Natural killer cell (primary cell): Measurements from ENCODE around the gene FAM3A. TPM values are rescaled to one million over a fixed set of nuclear protein-coding genes. Genes with fewer than 3 reads are reported as not detected.

ENCODE experiments used
- ATAC-seq, 3 donors: fragments of 150-1000 bp in 2 of 3; fragments of 200-7000 bp in 1 of 3; cut with Tn5 transposase; 1 replicate in 1 of 3; 2 replicates in 2 of 3; pipeline ENCODE4 v1.10.0; 2021; ENCODE audit warnings: mild to moderate bottlenecking in 2 of 3, moderate library complexity in 2 of 3
- DNase-seq, 2 donors: peaks; one replicate each; pipeline versions ENCODE4 v3.0.0 to v3.0.0-alpha.2; 2013 to 2021; ENCODE audit warnings: mixed read lengths in 1 of 2
- H3K27ac ChIP-seq: one replicate; pipeline ENCODE4 v1.5.1; 2013; ENCODE audit warnings: mild to moderate bottlenecking, low read length
- H3K27me3 ChIP-seq: one replicate; pipeline ENCODE4 v1.6.1; 2013; ENCODE audit warnings: low read length; ENCODE audit not compliant: control insufficient read depth, insufficient read depth
- H3K36me3 ChIP-seq: one replicate; pipeline ENCODE4 v1.6.1; 2013; ENCODE audit warnings: low read length; ENCODE audit not compliant: control insufficient read depth, insufficient read depth
- H3K4me1 ChIP-seq: one replicate; pipeline ENCODE4 v1.6.1; 2013; ENCODE audit warnings: low read length; ENCODE audit not compliant: control insufficient read depth, insufficient read depth
- H3K4me3 ChIP-seq: one replicate; pipeline ENCODE4 v1.5.1; 2013; ENCODE audit warnings: low read length
- H3K9me3 ChIP-seq: one replicate; pipeline ENCODE4 v1.6.1; 2013; ENCODE audit warnings: low read length; ENCODE audit not compliant: control insufficient read depth, insufficient read depth
- H3K27ac Mint-ChIP-seq, 2 donors: one replicate each; pipeline ENCODE4 v1.8.0; 2022; ENCODE audit warnings: mild to moderate bottlenecking in 2 of 2, mixed read lengths in 2 of 2, moderate library complexity in 1 of 2
- H3K27me3 Mint-ChIP-seq, 2 donors: one replicate each; pipeline ENCODE4 v1.8.0; 2022; ENCODE audit warnings: low read depth in 2 of 2, mixed read lengths in 2 of 2
- H3K36me3 Mint-ChIP-seq: one replicate; pipeline ENCODE4 v1.8.0; 2022; ENCODE audit warnings: mixed read lengths
- H3K4me1 Mint-ChIP-seq, 2 donors: one replicate each; pipeline ENCODE4 v1.8.0; 2022; ENCODE audit warnings: mixed read lengths in 2 of 2
- H3K4me3 Mint-ChIP-seq: one replicate; pipeline ENCODE4 v1.8.0; 2022; ENCODE audit warnings: mild to moderate bottlenecking, moderate library complexity, mixed read lengths
- H3K9me3 Mint-ChIP-seq, 2 donors: one replicate each; pipeline ENCODE4 v1.8.0; 2022; ENCODE audit warnings: mixed read lengths in 2 of 2
- WGBS: methylation state at CpG from one replicate; pipeline ENCODE4 v1.1.7; 2013; ENCODE audit warnings: missing lambda C conversion rate; ENCODE audit not compliant: insufficient coverage; 5-methylcytosine and 5-hydroxymethylcytosine counted together
- intact Hi-C: fragments of 100-400 bp; cut with micrococcal nuclease; formaldehyde crosslinking; loops from one replicate; pipeline ENCODE4 v1.14.2; 2022
- total RNA-seq, 4 donors: library from RNA; stranded (reverse); fragments of 120-200 nt in 1 of 4; gene quantifications; one replicate each; pipeline versions ENCODE4 v1.2.3 to v1.2.4, GENCODE V29; 2013 to 2022
- TF ChIP-seq, protein P1 (sequence below): fragments of 200-600 bp; IDR thresholded peaks from one replicate; pipeline ENCODE4 v1.8.0; 2022; ENCODE audit warnings: antibody characterized with exemption

FAM3A gene
- total RNA-seq, 3 donors from 2014 or later (not counting 1 experiment from before 2014, with no cell fraction given) = 31.1 to 38.0 (median 37.3) TPM

GRCh38 chrX:154470914-154471568 lies 45.0 kb downstream of the FAM3A start:
- WGBS = 91% methylated on average over 23 of the region's 23 CpGs
- no peak overlapping the region for H3K27ac Mint-ChIP-seq
- H3K9me3 Mint-ChIP-seq = no peaks in the 10 kb centered on the region
- TF ChIP-seq, protein P1, sequence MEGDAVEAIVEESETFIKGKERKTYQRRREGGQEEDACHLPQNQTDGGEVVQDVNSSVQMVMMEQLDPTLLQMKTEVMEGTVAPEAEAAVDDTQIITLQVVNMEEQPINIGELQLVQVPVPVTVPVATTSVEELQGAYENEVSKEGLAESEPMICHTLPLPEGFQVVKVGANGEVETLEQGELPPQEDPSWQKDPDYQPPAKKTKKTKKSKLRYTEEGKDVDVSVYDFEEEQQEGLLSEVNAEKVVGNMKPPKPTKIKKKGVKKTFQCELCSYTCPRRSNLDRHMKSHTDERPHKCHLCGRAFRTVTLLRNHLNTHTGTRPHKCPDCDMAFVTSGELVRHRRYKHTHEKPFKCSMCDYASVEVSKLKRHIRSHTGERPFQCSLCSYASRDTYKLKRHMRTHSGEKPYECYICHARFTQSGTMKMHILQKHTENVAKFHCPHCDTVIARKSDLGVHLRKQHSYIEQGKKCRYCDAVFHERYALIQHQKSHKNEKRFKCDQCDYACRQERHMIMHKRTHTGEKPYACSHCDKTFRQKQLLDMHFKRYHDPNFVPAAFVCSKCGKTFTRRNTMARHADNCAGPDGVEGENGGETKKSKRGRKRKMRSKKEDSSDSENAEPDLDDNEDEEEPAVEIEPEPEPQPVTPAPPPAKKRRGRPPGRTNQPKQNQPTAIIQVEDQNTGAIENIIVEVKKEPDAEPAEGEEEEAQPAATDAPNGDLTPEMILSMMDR = no peak
- H3K36me3 Mint-ChIP-seq = no peaks in the 10 kb centered on the region
- Histone ChIP-seq H3K9me3 (no peaks in the 10 kb centered on the region), H3K27me3 (no peaks in the 10 kb centered on the region), H3K4me3 (no peak overlapping the region), H3K36me3 (peaks cover 16% of the 10 kb centered on the region), H3K4me1 (no peaks in the 10 kb centered on the region), H3K27ac (no peak overlapping the region)
- H3K4me3 Mint-ChIP-seq = no peak overlapping the region
- H3K27me3 Mint-ChIP-seq = no peaks in the 10 kb centered on the region
- no peak for ATAC-seq
- H3K4me1 Mint-ChIP-seq = no peaks in the 10 kb centered on the region
- no peak for DNase-seq
- intact Hi-C loops = no loop called here

DNA sequence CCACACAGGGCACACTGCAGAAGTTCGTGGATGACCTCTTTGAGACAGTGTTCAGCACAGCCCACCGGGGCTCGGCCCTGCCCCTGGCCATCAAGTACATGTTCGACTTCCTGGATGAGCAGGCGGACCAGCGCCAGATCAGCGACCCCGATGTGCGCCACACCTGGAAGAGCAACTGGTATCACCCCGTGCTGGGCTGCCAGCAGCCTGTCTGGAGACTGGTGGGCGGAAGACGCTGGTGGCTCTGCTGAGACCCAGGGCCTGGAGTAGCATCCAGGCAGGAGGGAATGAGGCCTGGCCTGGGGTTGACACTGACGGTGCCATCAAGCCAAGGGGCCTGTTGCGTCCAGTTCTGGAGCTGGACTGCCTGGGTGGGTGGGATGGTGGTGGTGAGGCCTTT lies 45.6 kb downstream of the FAM3A start:
- intact Hi-C loops = no loop called here
- 94% methylated on average over 14 of the region's 14 CpGs for WGBS
- no peaks in the 10 kb centered on the region for H3K27me3 ChIP-seq
- no peak for ATAC-seq
- no peak overlapping the region for H3K4me3 Mint-ChIP-seq
- no peak for DNase-seq
- H3K9me3 Mint-ChIP-seq = no peaks in the 10 kb centered on the region
- no peaks in the 10 kb centered on the region for H3K9me3 ChIP-seq
- no peaks in the 10 kb centered on the region for H3K4me1 Mint-ChIP-seq
- TF ChIP-seq, protein P1 = no peak
- no peak overlapping the region for H3K27ac ChIP-seq
- no peaks in the 10 kb centered on the region for H3K27me3 Mint-ChIP-seq
- H3K36me3 ChIP-seq = peaks cover 16% of the 10 kb centered on the region
- no peak overlapping the region for H3K27ac Mint-ChIP-seq
- H3K36me3 Mint-ChIP-seq = no peaks in the 10 kb centered on the region
- H3K4me3 ChIP-seq = no peak overlapping the region
- no peaks in the 10 kb centered on the region for H3K4me1 ChIP-seq

GRCh38 chrX:154469880-154470279 lies 46.2 kb downstream of the FAM3A start:
- intact Hi-C loops = no loop called here
- Histone ChIP-seq H3K9me3 (no peaks in the 10 kb centered on the region), H3K4me3 (no peak overlapping the region), H3K4me1 (no peaks in the 10 kb centered on the region), H3K27me3 (no peaks in the 10 kb centered on the region), H3K27ac (no peak overlapping the region), H3K36me3 (peaks cover 16% of the 10 kb centered on the region)
- H3K27me3 Mint-ChIP-seq = no peaks in the 10 kb centered on the region
- H3K4me3 Mint-ChIP-seq = no peak overlapping the region
- no peaks in the 10 kb centered on the region for H3K36me3 Mint-ChIP-seq
- ATAC-seq = no peak
- H3K9me3 Mint-ChIP-seq = no peaks in the 10 kb centered on the region
- DNase-seq = no peak
- TF ChIP-seq, protein P1 = no peak
- no peak overlapping the region for H3K27ac Mint-ChIP-seq
- H3K4me1 Mint-ChIP-seq = no peaks in the 10 kb centered on the region
- 96% methylated on average over 18 of the region's 18 CpGs for WGBS

GRCh38 chrX:154469114-154469513 lies 46.9 kb downstream of the FAM3A start:
- H3K36me3 ChIP-seq = peaks cover 16% of the 10 kb centered on the region

More at GRCh38 chrX:154469114-154469513, 46.9 kb downstream of the FAM3A start:
- Histone ChIP-seq H3K4me1 (no peaks in the 10 kb centered on the region), H3K9me3 (no peaks in the 10 kb centered on the region), H3K27me3 (no peaks in the 10 kb centered on the region), H3K4me3 (no peak overlapping the region), H3K27ac (no peak overlapping the region)
- no peaks in the 10 kb centered on the region for H3K9me3 Mint-ChIP-seq
- 95% methylated on average over 9 of the region's 9 CpGs for WGBS
- ATAC-seq (no peak), DNase-seq (no peak)
- H3K27ac Mint-ChIP-seq = no peak overlapping the region
- TF ChIP-seq, protein P1 = no peak
- H3K27me3 Mint-ChIP-seq = no peaks in the 10 kb centered on the region
- H3K4me3 Mint-ChIP-seq = no peak overlapping the region
- H3K4me1 Mint-ChIP-seq = no peaks in the 10 kb centered on the region
- intact Hi-C loops = no loop called here
- H3K36me3 Mint-ChIP-seq = no peaks in the 10 kb centered on the region
